ENCODE data around the gene AHNAK2. TPM values are rescaled to one million over a fixed set of nuclear protein-coding genes. Genes with fewer than 3 reads are reported as not detected.

The AHNAK2 gene
- total and polyA plus RNA-seq, 9 of the 15 experiments (the other 6 are each of a cell fraction or from before 2014, with no cell fraction given) = 0.04 to 0.09 (median 0.04) TPM; not detected in 6

DNA sequence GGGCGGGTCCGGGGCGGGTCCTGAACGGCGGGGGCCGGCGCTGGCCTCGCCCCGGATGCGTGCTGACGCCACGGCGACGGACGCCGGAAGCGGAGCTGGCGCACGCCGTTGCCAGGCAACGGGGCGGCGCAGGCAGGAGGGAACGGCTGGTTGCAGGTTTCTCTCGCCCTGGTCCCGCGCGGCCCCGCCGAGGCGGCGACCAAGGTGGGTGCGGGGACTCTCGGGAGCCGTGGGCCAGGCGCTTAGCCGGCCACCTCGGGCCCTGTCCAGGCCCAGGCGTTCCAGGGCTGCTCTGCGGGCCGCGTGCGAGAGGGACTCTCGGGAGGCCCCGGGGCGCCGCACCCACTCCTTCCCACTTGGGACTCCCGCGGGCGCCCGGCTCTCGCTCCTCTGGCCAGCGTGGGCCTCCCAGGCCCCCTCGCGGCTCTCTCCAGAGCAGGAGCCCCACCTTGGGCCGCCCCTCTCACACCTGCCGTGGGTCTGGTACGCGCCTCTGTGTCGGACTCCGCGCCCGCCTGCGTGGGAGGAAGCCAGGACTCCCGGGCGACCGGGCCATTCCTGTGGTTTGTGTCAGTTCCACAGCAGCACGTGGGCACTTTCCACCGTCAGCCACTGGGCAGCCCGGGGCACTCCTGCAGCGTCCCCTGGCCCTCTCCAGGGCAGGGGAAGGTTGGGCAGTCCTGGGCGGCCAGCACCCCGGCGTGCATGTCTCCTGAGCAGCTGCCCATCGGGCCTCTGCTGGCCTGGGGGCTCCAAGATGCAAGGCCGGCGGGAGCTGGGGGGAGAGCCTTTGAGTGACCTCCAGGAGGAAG lies 7.7 kb upstream of the AHNAK2 start, which contains the start of gene CLBA1 (continued):
- TF ChIP-seq FOXP4 (CRISPR knock-in tag; IDR thresholded peaks at IDR 0.05; ENCODE audit: borderline replicate concordance) = no peak
- TF ChIP-seq PPARD (CRISPR knock-in tag; IDR thresholded peaks at IDR 0.05) = no peak
- no peak for TF ChIP-seq U2AF1 (optimal IDR thresholded peaks at IDR 0.05; ENCODE audit: low read depth, low read length)
- TF ChIP-seq HNRNPK (IDR thresholded peaks at IDR 0.05; ENCODE audit: low read depth, low read length, poor library complexity, severe bottlenecking) = no peak
- TF ChIP-seq BACH1 (tag; IDR thresholded peaks at IDR 0.05) = no peak
- TF ChIP-seq ATF1 (CRISPR knock-in tag; IDR thresholded peaks at IDR 0.05) = no peak
- peak; percentile 53 for TF ChIP-seq ATF1 (tag; IDR thresholded peaks at IDR 0.05)
- TF ChIP-seq ASH1L (IDR thresholded peaks at IDR 0.05; ENCODE audit: borderline replicate concordance, low read depth, partially characterized antibody) = no peak
- peak; percentile 60 for TF ChIP-seq FIP1L1 (IDR thresholded peaks at IDR 0.05; ENCODE audit: low read depth, low read length, poor library complexity, severe bottlenecking)
- no peak for TF ChIP-seq TAF1 (IDR thresholded peaks at IDR 0.05; ENCODE audit: control insufficient read depth, extremely low read depth, insufficient read depth, low read length, severe bottlenecking)

All from K562 (cell line).